HUDEP-2 (cell line): ENCODE results near the gene SIDT2.
"Not testable (repeated sequence)": the region's sequence is repeated elsewhere in the genome, so short reads cannot be mapped to it uniquely, and the experiment has no call there.

Experiments used
- DNase-seq, 76 experiments: peaks; one replicate each; lab custom pipeline; 2025; ENCODE audit not compliant: unreplicated experiment in 76 of 76; lab: John Stamatoyannopoulos, UW

SIDT2 gene

DNA sequence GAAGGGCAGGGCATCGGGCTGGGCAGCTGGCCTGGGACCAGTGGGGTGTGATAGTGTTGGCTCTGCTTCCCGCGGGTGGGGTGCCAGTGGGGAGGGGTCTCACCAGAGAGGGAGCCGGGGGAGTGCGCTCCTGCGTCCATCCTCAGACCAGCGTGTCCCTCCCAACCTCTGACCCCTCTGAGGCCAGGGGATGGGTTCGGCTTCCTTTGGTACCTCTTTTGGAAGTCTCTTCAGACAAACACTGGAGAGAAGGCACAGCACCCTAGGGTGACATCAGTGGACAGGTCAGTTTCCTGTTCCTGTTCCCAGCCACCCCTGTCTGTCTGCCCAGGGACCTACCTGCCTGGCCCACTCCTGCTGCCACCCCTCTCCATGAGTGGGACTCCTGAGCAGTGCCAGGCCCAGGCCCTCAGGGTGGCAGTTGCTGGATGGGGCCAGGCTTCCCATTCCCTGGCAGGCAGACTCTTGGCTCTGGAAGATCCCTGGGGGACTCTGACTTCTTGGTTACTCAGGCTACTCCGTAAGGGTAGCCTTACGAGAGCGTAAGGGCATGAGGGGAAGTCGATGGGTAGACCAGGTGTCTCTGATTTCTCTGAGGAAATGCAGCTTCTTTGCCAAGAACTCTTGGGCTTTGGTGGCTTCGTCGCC is 23.2 kb downstream of the SIDT2 start:
- peak in 4 of 76 experiments; percentile 17 to 29 (median 20) for DNase-seq

DNA sequence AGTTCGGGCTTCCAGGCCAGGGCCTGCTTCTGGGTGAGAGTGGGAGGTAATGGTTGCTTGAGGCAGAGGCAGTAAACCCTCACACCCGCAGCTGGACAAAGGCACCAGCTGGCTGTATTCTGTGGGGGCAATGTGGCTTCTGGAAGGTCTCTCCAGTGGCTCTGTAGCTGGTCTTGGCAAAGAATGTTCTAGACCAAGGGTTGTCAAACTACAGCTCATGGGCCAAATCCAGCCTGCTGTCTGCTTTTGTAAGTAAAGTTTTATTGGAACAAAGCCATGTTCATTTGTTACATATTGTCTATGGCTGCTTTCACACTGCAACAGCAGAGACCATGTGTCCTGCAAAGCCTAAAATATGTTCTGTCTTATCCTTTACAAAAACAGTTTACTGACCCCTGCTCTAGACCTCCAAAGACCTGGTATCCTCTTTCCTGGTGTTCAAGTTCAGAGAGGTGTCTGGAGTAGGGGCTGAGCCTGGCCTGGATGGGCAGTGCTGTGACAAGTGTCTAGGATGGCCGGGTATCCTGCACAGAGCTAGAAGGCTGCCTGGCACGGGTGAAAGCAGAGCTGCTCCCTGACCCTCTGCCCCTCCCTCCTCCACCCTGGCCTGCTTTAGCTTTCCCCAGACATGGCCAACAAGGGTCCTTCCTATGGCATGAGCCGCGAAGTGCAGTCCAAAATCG is 24.0 kb downstream of the SIDT2 start:
- no peak for DNase-seq

DNA sequence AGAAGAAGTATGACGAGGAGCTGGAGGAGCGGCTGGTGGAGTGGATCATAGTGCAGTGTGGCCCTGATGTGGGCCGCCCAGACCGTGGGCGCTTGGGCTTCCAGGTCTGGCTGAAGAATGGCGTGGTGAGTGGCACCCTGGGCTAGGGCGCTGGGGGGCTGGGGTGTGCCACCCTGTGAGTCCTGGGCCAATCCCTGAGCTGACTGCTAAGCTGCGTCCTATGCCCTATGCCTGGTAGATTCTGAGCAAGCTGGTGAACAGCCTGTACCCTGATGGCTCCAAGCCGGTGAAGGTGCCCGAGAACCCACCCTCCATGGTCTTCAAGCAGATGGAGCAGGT is 24.5 kb downstream of the SIDT2 start:
- DNase-seq = no peak

DNA sequence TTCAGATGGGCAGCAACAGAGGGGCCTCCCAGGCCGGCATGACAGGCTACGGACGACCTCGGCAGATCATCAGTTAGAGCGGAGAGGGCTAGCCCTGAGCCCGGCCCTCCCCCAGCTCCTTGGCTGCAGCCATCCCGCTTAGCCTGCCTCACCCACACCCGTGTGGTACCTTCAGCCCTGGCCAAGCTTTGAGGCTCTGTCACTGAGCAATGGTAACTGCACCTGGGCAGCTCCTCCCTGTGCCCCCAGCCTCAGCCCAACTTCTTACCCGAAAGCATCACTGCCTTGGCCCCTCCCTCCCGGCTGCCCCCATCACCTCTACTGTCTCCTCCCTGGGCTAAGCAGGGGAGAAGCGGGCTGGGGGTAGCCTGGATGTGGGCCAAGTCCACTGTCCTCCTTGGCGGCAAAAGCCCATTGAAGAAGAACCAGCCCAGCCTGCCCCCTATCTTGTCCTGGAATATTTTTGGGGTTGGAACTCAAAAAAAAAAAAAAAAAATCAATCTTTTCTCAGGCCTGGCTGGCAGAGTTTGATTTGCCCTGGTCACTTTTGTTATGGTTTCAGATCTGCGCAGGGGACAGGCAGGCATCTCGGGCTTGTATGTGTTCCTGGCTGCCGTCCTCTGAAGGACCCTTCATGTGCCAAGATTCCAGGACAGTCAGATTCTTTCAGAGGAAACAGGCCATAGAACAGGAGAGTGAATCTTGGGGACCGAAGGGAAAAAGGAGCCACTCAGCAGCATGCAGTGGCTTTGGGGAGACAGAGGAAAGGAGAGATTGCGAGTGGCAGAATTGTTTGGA is 25.9 kb downstream of the SIDT2 start:
- DNase-seq = no peak

DNA sequence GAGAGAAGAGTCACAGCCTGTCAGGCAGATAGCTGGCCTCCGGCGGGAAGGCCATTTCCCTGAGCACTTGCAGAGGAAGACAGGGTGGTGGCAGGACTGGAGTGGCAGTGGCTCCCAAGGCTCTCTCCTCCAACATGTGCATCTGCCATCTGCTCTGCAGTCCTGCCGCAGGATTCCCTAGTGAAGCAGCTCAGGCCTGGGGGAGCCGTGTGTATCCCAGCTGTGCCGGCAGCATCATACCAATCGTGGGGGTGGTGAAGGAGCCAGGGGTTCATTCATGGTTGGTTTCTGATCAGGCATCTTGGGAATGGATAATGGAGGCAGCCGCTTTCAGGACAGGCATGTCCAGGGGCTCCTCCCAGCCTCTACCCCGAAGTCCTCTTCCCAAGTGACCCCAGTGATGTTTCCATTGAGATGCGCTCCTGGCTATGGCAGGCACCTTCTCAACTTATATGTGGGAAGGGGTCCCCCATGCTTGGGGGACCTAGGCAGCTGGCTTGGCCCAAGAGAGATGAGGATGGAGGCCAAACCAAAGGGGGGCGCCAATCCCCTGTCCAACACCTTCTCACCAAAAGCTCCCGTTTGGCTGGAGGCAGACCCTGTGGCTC is 26.8 kb downstream of the SIDT2 start:
- no peak for DNase-seq

DNA sequence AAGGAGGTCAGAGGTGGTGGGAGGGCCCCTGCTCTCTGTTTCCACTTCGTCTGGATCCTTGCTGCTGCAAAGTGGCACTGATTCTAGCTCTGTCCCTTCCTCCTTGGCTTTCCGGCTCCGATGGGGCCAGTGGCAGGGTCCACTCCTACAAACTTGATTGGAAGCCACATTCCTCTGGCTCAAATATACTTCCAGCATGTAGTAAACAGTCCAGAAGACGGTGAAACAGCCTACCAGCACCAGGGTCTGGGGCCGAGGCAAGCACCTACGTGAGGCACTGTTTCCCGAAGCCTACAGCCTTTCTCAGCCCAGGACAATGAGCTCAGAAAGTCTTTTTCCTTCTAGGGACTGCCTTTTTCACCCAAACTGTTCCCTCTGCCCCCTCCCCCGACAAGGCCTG is 27.6 kb downstream of the SIDT2 start:
- not testable (repeated sequence) for DNase-seq

DNA sequence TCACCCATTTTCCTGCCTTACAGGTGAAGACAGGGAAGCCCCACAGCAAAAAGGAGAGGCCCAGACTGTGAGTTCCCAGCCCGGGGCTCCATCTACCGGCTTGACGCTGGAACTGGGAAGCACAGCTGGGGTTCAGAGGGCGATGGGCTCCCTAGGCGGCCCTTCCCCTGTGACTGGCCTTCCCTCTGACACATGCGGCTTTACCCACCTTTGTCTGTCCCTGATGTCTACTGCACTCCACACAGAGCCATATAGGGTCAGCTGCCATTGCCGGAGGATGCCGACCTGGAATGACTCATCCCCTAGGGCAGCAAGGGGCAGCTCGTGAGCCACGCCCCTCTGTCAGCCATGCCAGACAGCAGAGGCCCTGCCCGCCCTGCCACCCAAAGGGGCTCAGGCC is 28.3 kb downstream of the SIDT2 start:
- not testable (repeated sequence) for DNase-seq

DNA sequence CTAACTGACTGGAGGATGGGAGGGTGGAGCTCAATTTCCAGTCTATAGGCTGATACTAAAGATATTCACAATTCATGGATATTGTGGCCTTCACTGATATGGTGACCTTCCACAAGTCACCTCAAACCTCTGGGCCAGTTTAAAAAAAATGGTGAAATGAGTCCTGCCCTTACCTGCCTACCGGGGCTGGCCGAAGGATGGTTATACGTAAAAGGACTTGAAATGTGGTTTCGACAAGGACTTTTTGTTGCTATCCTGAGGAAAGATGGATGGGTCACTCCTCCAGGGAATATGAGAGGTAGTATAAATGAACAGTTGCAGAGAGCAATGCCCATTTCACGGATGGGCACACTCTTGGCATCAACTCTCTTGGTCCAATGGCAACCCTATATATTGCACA is 28.9 kb downstream of the SIDT2 start:
- DNase-seq = not testable (repeated sequence)

DNA sequence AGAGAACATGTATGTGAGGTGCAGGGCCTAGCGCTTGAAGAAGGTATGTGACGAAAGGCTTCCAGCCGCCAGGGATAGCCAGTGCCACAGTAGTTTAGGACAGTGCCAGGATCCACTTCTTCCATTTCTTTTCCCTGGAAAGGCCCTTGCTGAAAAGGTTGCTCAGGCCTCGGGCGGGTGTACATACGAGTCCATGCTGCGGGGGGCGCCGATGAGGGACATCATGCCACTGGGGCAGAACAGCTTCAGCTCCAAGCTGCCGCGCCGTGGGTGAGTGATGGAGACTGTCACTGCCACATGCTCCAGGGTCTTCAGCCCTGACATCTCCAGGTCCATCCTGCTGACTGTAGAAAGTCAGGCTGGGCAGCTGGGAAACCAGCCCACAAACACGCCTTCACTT is 30.2 kb downstream of the SIDT2 start:
- DNase-seq = not testable (repeated sequence)

DNA sequence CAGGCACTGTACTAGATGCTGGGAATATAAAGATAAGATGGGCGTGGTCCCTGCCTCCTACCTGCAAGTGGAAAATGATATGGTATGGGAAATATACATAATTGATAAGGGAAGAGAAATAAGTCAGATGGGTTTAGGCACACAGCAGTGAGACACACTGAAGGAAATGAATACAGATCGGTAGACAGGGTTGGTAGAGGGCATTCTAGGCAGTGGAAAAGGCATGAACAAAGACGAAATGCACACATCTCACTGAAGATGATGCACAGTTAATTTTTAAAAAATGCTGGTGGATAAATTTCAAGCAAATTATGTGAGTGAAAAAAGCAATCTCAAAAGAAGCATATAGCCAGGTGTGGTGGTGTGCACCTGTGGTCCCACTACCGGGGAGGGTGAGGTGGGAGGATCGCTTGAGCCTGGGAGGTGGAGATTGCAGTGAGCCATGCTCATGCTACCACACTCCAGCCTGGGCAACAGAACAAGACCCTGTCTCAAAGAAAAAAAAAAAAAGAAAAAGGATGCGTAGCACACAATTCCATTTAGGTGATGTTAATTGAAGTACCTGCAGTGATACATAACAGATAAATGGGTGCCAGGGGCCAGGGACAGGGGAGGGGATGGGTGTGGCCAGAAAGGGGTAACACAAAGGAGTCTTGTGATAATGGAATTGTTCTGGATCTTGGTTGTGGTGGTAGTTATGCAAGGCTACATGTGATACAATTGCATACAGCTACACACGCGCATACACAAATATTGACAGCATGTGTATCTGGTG is 31.0 kb downstream of the SIDT2 start:
- peak in 1 of 76 experiments; percentile 11 for DNase-seq

DNA sequence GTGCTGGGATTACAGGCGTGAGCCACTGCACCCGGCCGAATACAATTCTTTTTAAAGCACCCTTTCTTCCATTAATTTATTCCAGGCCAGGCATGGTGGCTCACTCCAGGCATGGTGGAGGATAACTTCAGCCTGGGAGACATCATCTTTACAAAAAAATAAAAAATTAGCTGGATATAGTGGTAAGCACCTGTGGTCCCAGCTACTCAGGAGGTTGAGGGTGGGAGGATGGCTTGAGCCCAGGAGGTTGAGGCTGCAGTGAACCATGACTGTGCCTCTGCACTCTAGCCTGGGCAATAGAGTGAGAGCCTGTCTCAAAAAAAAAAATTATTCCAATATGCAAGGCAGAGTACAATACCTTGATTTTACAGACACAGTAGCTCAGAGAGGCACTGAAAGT is 32.1 kb downstream of the SIDT2 start:
- DNase-seq = no peak

DNA sequence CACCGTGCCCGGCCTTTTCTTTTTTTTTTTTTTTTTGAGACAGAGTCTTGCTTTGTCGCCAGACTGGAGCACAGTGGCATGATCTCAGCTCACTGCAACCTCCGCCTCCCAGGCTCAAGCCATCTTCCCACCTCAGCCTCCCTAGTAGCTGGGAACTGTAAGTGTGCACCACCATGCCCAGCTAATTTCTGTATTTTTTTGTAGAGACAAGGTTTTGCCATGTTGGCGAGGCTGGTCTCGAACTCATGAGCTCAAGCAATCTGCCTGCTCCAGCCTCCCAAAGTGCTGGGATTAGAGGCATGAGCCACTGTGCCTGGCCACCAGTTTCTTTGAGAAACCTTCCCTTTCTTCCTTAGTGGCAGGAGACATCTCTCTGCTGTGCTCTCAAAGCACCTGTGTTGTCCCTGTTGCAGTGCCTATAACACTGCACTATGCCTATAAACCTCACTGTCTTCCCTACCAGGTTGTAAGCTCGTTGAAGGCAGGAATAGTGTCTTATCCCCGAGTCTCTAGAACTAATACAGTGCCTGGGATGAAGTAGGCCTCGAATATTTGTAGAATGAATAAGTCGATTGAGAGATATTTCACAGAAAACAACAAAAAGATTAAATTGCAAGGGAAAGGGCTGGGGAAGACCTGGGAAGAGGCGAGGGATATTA is 34.3 kb downstream of the SIDT2 start:
- DNase-seq = no peak

DNA sequence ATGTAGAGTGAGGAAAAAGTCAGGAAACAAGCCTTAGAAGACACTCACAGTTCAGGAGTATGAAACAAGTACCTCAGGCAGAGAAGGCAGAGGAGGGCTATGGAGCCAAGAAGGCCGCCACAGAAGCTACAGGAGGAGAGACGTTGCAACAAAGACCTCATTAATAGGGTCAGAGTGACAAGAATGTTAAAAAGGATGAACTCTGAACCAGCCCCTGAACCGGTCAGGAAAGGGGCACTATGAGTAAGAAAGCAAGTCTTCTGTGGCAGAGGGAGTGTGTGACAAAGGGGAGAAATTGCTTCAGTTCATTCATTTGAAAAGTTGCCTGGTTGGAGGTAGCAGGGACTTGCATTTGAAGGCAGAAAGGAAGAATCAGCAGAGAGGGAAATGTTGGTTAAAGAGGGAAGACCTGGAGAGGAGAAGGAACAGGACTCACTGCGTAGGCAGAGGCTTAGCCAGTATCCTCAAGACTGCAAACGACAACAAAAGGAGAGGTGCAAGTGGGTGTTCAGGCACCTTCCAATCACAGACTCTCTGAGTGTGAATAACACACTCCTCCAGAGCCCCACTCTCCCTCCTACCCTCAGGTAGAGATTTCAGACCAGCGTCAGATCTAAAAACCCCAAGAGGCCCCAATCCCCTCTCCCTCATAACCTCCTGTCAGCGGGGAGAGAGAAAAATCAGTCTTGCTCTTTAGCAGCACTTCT is 36.0 kb downstream of the SIDT2 start:
- DNase-seq = no peak

DNA sequence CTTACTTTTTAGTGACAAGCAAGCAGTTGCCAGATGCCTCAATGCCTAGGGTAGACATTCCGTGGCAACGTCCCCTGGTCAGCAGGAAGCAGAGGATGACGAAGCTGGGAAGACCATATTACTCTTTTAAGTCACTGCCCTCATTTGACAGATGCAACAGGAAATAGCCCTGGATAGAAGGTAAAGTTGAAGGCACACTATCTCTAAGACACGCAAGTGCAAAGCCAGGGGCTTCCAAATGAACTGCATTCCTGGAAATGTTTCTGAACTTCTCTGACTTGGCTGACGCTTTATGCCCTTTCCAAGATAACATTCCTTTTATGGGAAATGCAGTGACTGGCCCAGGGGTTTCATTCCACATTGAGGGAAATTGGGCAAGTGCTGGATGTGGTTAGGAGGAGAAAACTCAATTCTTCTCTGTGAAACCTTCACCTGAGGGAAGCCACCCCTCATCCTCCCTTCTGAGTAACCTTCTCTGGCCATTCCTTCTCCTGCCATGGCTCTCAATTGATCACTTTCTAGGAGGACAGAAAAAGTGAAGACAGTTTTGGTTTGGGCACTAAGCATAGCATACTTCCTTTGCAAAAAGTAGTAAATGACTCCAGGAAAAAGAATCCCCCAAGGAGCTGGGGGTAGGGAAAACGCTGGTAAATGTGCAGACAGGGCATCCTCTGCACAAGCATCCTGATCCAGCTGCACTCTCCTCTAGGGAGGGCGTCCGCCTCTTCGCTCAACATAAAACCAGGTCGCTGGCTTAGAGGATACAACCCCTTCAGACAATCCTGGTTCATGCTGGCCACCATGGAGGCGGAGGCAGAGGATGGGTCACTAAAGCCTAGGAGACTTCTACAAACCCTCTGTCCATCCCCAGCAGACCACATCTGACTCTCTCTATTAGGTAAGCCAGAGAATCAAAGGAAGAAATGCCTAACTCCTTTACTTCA is 38.9 kb downstream of the SIDT2 start:
- no peak for DNase-seq

DNA sequence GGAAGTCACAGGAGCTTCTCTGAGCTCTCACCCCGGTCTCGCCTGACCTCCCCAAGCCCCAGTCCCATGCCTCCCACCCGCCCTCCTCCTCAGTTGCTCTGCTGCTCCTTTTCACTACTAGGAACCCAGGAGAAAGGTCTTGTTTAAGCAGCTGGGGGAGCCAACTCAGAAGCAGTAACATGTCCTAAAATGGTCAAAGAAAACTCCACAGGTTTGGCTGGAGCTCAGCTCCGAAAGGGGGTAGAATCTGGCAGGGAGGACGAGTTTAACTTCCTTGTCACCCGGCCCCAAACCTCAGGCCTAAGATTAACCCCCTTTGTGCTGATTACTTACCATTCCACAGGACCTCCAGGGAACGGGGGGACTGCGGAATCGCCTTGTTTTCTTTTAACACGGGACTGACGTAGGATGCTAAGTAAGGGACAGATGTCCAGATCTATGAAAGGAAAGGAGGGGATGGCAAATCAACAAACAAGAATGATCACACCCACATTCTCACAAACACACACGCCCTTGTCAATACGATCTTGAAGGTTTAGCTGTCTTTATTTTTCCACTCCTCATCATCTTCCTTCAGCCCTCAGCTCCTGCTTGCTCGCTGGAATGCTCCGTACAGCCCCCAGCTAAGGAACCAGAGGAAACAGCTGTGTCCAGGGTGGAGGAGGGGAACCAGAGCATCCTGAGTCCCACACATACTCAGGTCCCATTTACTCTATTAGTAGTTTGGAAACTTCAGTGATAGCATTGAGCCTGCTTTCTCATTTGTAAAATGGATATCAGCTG is 39.8 kb downstream of the SIDT2 start:
- no peak for DNase-seq

DNA sequence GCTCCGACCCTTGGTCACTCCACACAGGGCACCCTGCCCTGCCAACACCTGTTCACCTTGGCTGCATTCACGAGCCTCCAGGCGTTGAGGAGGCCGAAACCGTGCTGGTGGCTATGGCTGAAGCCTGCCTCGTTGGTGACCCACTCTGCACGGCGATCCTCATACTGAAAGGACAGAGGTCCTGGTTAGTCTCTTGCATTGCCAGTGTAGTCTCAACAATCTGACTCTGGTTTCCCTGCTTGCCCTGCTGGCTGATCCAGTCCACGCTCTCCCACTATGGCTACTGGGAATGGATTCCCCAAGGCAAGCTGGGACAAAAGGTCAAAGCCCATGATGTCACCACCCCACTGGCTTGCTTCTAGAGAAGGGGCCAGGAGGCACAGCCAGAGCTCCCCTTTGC is 40.5 kb downstream of the SIDT2 start:
- no peak for DNase-seq

DNA sequence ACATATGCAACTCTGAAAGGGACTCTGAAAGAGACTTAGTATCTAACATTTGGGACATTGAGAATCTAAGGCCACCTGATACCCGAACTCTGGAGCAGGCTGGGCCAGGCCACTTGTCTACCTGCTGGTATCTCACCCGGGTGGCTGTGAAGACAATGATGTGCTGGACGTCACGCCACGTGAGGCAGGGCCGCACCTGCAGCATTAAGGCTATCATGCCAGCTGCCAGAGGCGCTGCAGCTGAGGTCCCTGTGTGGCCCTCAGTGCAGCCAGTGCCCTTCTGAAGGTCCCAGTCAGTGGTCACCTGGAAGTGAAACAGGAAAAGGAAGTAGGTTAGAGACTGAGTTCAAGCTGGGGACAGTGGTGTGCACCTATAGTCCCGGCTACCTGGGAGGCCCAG is 40.9 kb downstream of the SIDT2 start:
- peak in 1 of 76 experiments; percentile 26 for DNase-seq

DNA sequence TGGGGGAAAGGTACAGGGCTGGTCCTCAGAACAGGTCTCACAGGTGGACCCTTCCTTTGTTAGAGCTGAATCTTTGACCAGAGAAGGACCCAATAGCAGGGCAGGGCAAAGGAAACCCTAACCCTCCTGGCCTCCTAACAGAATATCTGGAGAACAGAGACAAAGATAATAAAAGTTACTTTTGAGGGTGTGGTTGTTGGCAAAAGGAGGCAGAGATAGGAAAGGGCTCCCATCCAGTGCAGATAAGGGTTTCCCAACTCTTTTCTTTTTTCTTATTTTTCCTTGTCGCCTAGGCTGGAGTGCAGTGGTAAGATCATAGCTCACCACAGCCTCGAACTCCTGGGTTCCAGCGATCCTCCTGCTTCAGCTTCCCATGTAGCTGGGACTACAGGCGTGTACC is 41.5 kb downstream of the SIDT2 start:
- peak in 30 of 76 experiments; percentile 4 to 69 (median 33) for DNase-seq
